Limb (tissue), 2 donors: Measurements from ENCODE around the gene PLPP1.

Source experiments
- DNase-seq, 2 donors: peaks; one replicate each; pipeline ENCODE4 v3.0.0-alpha.2; 2016; ENCODE audit errors: extremely low spot score in 2 of 2

The PLPP1 gene

GRCh38 chr5:55450050-55450765 lies 84.6 kb downstream of the PLPP1 start:
- DNase-seq = no peak

DNA sequence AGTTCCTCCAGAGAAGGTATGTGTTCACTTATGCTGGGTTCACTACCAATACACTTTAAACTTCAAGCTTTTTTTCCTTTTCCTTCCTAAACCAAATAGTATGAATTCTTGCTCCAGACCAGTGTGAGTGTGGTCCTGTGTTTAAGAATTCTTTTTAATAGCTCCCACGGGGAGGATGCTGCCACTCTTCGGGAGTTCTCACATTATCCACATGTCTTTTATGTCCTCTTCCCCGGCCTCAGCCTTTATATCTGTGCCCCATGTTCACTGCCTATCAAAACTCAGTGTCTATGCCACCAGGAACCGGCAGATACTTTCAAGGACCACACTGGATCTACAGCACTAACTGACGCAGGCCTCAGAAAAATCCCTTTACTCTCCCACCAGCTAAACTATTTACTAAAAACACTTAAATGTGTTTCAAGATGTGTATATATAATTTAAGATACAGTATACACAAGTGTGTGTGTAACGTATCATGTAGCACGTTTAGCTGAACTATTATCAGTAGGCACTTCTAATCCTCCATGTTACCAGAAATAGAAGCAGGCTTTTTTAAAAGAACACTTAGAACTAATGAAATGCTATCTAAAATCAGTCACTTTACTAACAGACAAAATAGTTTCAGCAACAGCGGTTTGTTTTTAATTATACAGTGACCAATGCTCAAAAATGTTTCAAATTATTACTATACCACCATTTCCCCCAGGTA lies 88.0 kb downstream of the PLPP1 start:
- DNase-seq = no peak

DNA sequence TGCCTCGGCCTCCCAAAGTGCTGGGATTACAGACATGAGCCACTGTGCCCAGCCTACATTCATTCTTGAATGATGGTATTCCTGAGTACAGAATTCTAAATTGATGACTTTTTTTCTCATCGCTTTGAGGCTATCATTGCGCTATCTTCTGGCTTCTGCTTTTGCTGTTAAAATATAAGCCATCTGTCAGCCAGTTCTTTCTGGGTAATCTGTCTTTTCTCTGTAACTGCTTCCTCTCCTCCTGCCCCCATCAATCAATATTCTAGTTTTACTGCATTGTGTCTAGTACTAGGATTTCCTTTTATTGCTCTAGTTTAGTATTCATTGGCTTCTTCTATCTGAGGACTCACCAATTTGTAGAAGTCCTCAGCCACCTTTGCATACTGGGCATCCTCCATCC lies 89.0 kb downstream of the PLPP1 start:
- DNase-seq = no peak

GRCh38 chr5:55441954-55442353 lies 92.8 kb downstream of the PLPP1 start:
- no peak for DNase-seq

DNA sequence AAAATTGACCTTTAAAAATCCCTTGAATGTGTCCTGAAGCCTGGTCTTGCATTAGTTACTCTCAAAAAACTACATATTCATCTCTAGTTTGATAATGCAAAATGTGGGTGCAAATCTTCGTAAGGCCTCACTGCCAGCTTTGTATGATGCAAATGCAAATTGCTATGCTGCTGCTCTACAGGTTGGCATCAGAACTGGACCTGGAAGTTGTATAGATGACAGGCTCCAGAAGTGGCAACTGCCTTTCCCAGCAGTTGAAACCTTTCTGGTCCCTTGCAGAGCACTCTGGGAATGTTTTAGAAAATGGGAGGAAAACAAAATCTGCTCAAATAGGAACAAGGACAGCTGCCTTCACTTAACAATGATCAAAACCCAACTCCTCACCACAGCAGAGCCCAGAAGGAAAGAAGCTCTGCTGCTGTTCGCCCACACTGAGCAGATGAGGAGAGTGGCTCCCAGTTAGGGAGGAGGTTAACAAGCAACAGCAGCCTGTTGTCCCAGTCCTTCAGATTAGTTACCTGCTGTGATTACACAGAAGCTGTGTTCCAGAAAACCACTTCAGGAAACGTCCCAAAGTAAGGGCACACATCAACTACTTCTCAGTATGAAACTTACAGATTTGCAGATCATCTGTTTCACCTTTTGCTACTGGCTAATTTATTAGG lies 93.5 kb downstream of the PLPP1 start:
- DNase-seq = no peak

- DNase-seq = no peak
These were observed 94.5 kb downstream of the PLPP1 start for GRCh38 chr5:55440188-55440646.

DNA sequence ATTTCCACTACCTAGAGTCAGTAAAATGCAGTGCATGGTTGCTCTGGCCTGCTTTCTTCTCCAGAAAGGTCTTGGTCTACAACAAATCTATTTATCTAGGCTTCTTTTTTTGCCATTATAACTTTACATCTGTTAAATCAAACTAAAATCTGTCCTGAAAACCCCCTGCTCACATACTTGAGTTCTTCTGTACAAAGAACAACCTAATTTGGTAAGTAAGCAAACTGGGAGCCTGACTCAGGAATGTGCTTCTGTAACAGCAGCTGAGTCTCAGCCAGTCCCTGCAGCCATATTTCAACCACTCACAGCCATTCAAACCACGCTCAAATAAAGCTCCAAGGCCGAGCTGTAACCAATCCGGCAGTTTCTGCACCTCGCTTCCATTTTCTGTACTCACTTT lies 95.8 kb downstream of the PLPP1 start:
- DNase-seq = peak; percentile 38 to 63

DNA sequence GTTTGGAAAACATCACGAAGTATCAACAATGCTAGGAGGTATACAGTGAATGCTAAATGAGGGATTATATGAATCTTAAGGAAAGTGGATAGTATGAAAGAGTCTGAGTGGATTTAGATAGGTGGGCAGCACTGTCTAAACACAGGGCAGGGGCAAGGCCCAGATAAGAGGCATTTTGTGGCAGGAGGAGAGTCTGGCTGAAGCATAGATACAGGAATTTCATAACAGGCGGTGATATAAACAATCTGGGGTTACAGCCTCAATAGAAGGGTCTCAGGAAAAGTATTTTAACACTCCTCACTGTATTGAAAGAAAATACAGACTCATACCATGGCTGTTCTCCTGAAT lies 96.9 kb downstream of the PLPP1 start:
- no peak for DNase-seq

DNA sequence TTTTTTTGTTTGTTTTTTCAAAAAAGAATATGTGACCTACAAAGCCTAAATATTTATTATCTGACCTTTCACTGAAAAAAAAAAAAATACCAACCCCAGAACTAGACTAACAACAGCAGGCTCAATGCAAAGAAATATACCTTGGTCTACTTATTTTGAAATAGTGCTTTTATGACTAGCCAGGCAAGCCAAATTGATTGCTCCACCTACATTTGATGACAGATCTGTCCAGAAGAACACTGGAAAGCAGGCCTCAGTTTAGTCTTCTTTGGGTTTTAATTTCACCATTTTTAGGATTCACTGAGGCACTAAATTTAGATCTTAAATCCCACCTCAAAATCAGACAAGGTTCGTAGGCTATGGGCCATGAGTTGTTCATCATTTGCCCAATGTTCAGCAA lies 97.3 kb downstream of the PLPP1 start:
- DNase-seq = no peak

GRCh38 chr5:55432549-55432948 lies 102.2 kb downstream of the PLPP1 start:
- DNase-seq = no peak

DNA sequence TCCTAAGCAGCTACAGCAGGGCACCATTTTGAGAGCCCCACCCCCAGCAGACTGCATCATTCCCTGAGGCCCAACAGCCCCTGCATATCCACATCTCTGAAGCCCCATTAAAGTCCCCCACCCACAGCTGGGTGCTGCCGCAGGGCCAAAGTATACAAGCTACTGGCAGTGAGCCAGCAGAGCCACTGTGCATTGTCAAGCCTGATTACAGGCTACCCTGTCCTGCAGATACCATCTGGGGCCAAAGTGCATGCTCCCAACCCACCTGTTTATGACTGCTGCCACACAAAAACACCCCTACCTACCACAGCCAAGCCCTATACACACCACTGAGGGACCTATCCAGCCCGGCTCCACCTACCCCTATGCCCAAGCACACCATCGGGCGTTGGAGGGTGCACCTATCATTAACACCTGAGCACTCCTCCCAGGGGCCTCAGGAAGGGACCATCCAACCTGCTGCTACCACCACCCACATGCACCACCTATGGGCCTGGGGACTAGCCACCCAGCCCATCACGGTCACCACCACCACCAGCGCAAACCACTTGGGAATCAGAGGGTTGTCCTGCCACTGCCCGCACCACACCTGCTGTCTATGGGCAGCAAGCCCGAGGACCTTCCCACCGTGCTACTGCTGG lies 105.0 kb downstream of the PLPP1 start:
- DNase-seq = no peak

- no peak for DNase-seq
These were observed 105.5 kb downstream of the PLPP1 start for GRCh38 chr5:55429221-55429612.

GRCh38 chr5:55427157-55427556 lies 107.6 kb downstream of the PLPP1 start:
- DNase-seq = no peak

DNA sequence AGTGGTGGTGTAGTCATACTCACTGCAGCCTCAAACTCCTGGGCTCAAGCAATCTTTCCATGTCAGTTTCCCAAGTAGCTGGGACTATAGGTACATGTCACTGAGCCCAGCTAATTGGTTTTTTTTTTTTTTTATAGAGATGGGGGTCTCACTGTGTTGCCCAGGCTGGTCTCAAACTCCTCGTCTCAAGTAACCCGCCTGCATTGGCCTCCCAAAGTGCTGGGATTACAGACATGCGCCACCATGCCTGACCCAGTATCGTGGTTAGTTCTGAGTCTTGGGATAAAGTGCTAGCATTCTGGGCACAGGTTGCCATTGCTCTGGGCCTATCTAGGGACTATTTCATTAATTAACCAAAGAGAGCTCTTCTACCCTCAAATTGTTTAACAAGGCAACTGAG lies 108.3 kb downstream of the PLPP1 start:
- no peak for DNase-seq

- DNase-seq = no peak
These were observed 113.7 kb downstream of the PLPP1 start for GRCh38 chr5:55421074-55421529.

- DNase-seq = peak in 1 of 2 donors; percentile 51
These were observed 115.5 kb downstream of the PLPP1 start for GRCh38 chr5:55418994-55419968.

DNA sequence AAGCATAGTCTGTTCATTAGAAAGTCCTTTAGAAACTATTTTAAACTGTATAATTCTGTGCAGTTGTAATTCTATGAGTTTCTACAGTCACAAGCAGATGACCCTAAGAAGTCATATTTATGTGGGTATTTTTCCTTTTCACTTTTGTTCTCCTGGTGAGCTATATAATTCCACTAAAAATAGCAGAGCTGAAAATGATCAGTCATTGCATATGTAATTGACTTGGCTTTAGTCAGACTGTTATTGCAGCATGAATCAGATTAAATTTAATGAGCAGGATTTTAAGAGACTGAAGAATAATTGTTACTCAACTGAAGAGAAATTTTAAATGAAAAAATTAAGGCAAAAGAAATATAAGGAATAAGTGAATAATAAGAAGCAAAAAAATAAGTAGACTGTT lies 118.5 kb downstream of the PLPP1 start:
- DNase-seq = no peak

DNA sequence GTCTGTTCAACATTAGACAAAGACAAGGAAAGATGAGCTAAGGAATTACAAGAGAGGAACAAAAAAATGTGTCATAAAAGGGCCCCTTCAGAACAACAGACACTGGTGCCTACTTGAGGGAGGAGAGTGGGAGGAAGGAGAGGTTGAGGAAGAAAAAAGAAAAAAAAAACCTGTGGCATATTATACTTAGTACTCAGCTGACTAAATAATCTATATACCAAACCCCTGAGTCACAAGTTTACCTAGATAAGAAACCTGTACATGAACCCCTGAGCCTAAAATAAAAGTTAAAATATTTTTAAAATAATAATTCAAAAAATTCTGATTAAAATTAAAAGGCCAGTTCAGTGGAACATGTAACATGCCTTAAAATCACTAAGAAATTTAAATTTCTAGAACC lies 119.7 kb downstream of the PLPP1 start:
- no peak for DNase-seq

DNA sequence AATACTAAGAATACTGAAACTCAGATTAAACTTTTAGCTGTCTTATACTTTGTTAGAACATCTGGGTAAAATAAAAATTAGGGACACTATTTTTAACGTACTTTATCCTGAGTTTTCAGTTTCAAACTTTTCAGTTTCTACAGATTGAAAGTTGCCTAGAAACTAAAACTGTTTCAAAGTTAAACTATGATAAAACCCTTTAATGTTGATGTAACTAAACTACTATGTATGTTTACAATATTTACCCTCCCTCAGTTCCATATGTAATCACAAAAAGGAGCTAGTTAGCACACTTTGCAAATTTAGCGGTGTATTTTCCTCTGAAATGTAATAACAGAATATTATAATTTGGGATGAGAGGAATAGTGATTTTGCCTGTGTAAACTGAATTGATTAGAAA lies 121.1 kb downstream of the PLPP1 start:
- DNase-seq = no peak

DNA sequence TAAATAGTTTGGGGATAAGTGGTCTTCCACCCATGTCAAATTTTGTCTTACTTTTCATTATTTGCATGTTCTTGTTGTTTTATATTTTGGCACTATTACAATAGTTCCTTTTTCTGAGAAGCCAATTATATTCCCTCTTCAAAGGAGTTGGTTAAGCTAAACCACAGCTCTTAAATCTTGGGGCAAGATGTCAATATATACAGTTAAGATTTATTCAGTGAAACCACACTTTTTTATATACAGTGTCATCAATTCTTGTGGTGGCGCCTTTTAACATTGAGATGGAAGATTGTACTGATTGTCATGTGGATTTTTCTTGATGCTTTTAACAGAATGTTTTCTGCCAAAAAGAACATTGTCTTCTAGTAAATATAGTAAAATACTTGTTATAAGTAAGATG lies 122.9 kb downstream of the PLPP1 start:
- DNase-seq = no peak

DNA sequence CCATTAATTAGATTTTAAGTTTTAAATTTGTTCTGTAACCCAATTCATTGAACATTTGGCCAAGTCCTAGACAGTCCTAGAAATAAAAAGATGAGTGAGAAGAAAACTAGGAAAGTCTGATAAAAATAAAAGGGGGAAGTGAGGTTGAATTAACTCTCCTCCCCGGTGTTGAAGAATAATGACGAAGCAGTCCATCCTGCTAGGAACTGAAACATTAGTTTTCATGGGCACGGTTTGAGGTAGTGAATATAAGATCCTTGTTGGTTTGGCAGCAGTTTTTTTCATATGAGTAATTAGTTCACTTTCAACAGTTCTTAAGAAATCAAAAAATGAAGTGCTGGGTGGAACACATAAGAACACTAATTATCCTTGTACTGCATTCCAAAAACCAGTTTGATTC lies 123.9 kb downstream of the PLPP1 start:
- no peak for DNase-seq
